Body of pancreas (tissue), 4 donors: ENCODE measurements around the gene EIF5B.

Experiments
- POLR2A ChIP-seq, 3 donors: fragments of 450-650 bp; IDR thresholded peaks; one replicate each; pipeline ENCODE4 v1.6.1; 2016; ENCODE audit warnings: antibody characterized with exemption in 3 of 3, mild to moderate bottlenecking in 2 of 3
- TF ChIP-seq, protein P1 (sequence below), 7 experiments: fragments of 450-650 bp in 4 of 7; fragments of 200-600 bp in 3 of 7; sonication (generic) in 3 of 7; IDR thresholded peaks; one replicate each; pipeline ENCODE4 v1.5.1; 2016 to 2019; ENCODE audit warnings: antibody characterized with exemption in 7 of 7

DNA sequence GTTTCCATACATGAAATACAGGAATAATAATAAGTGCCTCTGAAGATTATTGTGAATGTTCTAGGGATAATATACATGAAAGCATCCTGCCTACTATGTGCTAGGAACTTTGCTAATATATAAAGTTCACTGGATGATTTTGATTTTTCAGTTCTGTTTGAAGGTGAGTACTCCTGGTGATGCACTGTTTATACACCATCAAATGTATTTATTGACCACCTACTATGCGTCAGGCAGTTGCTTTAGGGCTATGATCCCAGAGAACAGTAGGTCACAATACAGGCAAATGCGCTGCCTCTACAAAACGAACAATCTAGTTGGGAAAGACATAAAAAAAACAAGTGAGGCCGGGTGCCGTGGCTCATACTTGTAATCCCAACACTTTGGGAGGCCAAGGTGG lies 11.8 kb upstream of the EIF5B start:
- TF ChIP-seq, protein P1, sequence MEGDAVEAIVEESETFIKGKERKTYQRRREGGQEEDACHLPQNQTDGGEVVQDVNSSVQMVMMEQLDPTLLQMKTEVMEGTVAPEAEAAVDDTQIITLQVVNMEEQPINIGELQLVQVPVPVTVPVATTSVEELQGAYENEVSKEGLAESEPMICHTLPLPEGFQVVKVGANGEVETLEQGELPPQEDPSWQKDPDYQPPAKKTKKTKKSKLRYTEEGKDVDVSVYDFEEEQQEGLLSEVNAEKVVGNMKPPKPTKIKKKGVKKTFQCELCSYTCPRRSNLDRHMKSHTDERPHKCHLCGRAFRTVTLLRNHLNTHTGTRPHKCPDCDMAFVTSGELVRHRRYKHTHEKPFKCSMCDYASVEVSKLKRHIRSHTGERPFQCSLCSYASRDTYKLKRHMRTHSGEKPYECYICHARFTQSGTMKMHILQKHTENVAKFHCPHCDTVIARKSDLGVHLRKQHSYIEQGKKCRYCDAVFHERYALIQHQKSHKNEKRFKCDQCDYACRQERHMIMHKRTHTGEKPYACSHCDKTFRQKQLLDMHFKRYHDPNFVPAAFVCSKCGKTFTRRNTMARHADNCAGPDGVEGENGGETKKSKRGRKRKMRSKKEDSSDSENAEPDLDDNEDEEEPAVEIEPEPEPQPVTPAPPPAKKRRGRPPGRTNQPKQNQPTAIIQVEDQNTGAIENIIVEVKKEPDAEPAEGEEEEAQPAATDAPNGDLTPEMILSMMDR (IDR thresholded peaks at IDR 0.05): no peak
- no peak for TF ChIP-seq POLR2A (IDR thresholded peaks at IDR 0.05)
